Measurements from ENCODE around the gene GRID1.

DNA sequence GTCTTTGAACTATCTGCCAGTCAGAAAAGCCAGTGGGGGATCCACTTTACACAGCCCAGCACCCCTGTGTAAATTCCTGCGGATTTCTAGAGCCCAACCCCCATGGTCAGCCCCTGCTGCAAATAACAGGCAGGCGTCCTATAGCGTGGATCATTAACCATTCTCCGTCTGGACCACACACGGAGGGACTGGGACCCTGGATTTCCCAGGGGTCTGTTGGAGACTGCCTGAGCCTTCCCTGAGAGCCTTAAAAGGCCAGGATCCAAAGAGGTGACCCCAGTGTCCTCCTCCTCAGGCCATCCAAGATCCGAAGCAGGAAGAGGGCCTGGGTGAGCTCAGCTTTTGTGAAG lies 11.2 kb upstream of the GRID1 start:
- TF ChIP-seq NFXL1 (IDR thresholded peaks at IDR 0.05; ENCODE audit: borderline replicate concordance) (no peak), KLF5 (IDR thresholded peaks at IDR 0.05; ENCODE audit: partially characterized antibody) (no peak), IKZF1 (conservative IDR thresholded peaks at IDR 0.05) (no peak), CTCF (IDR thresholded peaks at IDR 0.05 in 2 of 3, conservative IDR thresholded peaks at IDR 0.05 in 1 of 3; ENCODE audit: control insufficient read depth in 2 of 3, extremely low read depth in 1 of 3, insufficient read depth in 1 of 3, low read depth in 3 of 3, low read length in 3 of 3) (no peak)
